Measurements from ENCODE around the gene TRMT10A.
"Not testable (repeated sequence)": the region's sequence is repeated elsewhere in the genome, so short reads cannot be mapped to it uniquely, and the experiment has no call there.

The TRMT10A gene

GRCh38 chr4:99540277-99540939 lies 23.4 kb downstream of the TRMT10A start:
- FAIRE-seq = no peak

GRCh38 chr4:99537674-99538073 lies 26.2 kb downstream of the TRMT10A start:
- no peak for FAIRE-seq

- FAIRE-seq = no peak
Observed at GRCh38 chr4:99536848-99537247, 27.0 kb downstream of the TRMT10A start.

GRCh38 chr4:99536271-99536670 lies 27.6 kb downstream of the TRMT10A start:
- FAIRE-seq = no peak

GRCh38 chr4:99534699-99535098 lies 29.1 kb downstream of the TRMT10A start:
- FAIRE-seq = not testable (repeated sequence)

- no peak for FAIRE-seq
Observed at GRCh38 chr4:99529956-99530355, 33.9 kb downstream of the TRMT10A start.

- no peak for FAIRE-seq
Observed at GRCh38 chr4:99529228-99529627, 34.6 kb downstream of the TRMT10A start.

GRCh38 chr4:99518601-99519295 lies 45.1 kb downstream of the TRMT10A start:
- no peak for FAIRE-seq

GRCh38 chr4:99510721-99511120 lies 53.1 kb downstream of the TRMT10A start, which contains the start of gene C4orf17:
TSS of gene C4orf17 (plus strand) at chr4:99511021. CDS start at chr4:99513082, 2,061 bp downstream.
- FAIRE-seq = no peak

GRCh38 chr4:99507762-99508161 lies 56.1 kb downstream of the TRMT10A start:
- no peak for FAIRE-seq

GRCh38 chr4:99507349-99507748 lies 56.5 kb downstream of the TRMT10A start:
- FAIRE-seq = no peak

- no peak for FAIRE-seq
Observed at GRCh38 chr4:99506781-99507180, 57.1 kb downstream of the TRMT10A start.

- no peak for FAIRE-seq
Observed at GRCh38 chr4:99504804-99505502, 58.9 kb downstream of the TRMT10A start.

Data from G401.6 (cell line).